ENCODE results near the gene PTGIR. TPM values are rescaled to one million over a fixed set of nuclear protein-coding genes. Genes with fewer than 3 reads are reported as not detected.

The PTGIR gene
- total and polyA plus RNA-seq, 10 of the 15 experiments (the other 5 are each of a cell fraction or from before 2014, with no cell fraction given) = 0.34 to 29.1 (median 9.9) TPM

GRCh38 chr19:46587861-46588260, 37.0 kb downstream of the PTGIR start:
- H3K27ac ChIP-seq (ENCODE audit: control insufficient read depth, insufficient read depth) = no peak overlapping the region
- in situ Hi-C loops (cut with MboI) = no loop called here
- H3K27me3 ChIP-seq (replicated peaks in 1 of 2; ENCODE audit: control insufficient read depth in 2 of 2, insufficient read depth in 2 of 2, low read length in 1 of 2) = no peaks in the 10 kb centered on the region
- no peak for DNase-seq (ENCODE audit: low read depth, low spot score)
- ChIA-PET RAD21 (ENCODE audit: unreplicated experiment) (no interaction called here), POLR2A (interaction anchor here (0.5 kb wide), 1 partner anchor 53 kb away, joined by 3 read pairs; no protein-coding TSS in a partner anchor), CTCF (no interaction called here), SMC1A (ENCODE audit: uncharacterized antibody, unreplicated experiment) (no interaction called here)
- WGBS (ENCODE audit: insufficient coverage, insufficient replicate concordance, low lambda C conversion rate, missing lambda C conversion rate) = 66% methylated on average over 3 of the region's 3 CpGs
- H3K4me1 ChIP-seq (ENCODE audit: control insufficient read depth, insufficient read depth, low read length) = no peaks in the 10 kb centered on the region
- BruUV-seq (replicated peaks) = no TSS peak
- FAIRE-seq = no peak
- no peak overlapping the region for H3K4me3 ChIP-seq
- ATAC-seq = no peak
- no peak overlapping the region for H2AFZ ChIP-seq (ENCODE audit: control insufficient read depth, low read depth, low read length)
- TF ChIP-seq ZNF592 (IDR thresholded peaks at IDR 0.05) (no peak), STAT1 (conservative IDR thresholded peaks at IDR 0.05) (no peak), RCOR1 (conservative IDR thresholded peaks at IDR 0.05; ENCODE audit: low read depth, low read length) (no peak), EZH2 (IDR thresholded peaks at IDR 0.05; ENCODE audit: borderline replicate concordance, control insufficient read depth, low read depth, low read length) (no peak), EGR1 (IDR thresholded peaks at IDR 0.05; ENCODE audit: borderline replicate concordance in 1 of 2, low read depth in 2 of 2, low read length in 2 of 2) (no peak), ETV6 (conservative IDR thresholded peaks at IDR 0.05 in 1 of 2, IDR thresholded peaks at IDR 0.05 in 1 of 2; ENCODE audit: borderline replicate concordance in 1 of 2, low read depth in 1 of 2) (no peak), CEBPB (IDR thresholded peaks at IDR 0.05; ENCODE audit: borderline replicate concordance in 1 of 2, low read depth in 2 of 2, low read length in 2 of 2) (no peak), HDAC6 (IDR thresholded peaks at IDR 0.05; ENCODE audit: unreplicated experiment) (no peak), ATF7 (IDR thresholded peaks at IDR 0.05; ENCODE audit: low read depth) (no peak), EED (IDR thresholded peaks at IDR 0.05; ENCODE audit: low read depth) (no peak), PML (IDR thresholded peaks at IDR 0.05; ENCODE audit: low read length) (no peak)
- no peaks in the 10 kb centered on the region for H3K9me3 ChIP-seq (replicated peaks; ENCODE audit: control insufficient read depth, insufficient read depth, low read length)
- intact Hi-C loops (cut with micrococcal nuclease; ENCODE audit: unreplicated experiment) = no loop called here
- no peaks in the 10 kb centered on the region for H3K36me3 ChIP-seq (ENCODE audit: control insufficient read depth in 2 of 2, insufficient read depth in 2 of 2, low read length in 1 of 2)
- H3K79me2 ChIP-seq (ENCODE audit: control insufficient read depth, insufficient read depth, low read length) = no peaks in the 10 kb centered on the region
- H3K9ac ChIP-seq (ENCODE audit: control insufficient read depth, insufficient read depth, low read length) = no peak overlapping the region
- no peaks in the 10 kb centered on the region for H4K20me1 ChIP-seq (ENCODE audit: control insufficient read depth, insufficient read depth)
- H3K4me2 ChIP-seq (ENCODE audit: control insufficient read depth, insufficient read depth) = no peak overlapping the region

All from GM12878 (cell line).